Upper lobe of right lung (tissue), 1 donor: ENCODE results near the gene RAB40C. TPM values are rescaled to one million over a fixed set of nuclear protein-coding genes. Genes with fewer than 3 reads are reported as not detected.

Experiments used
- ATAC-seq: fragments of 200-7000 bp; cut with Tn5 transposase; one replicate; pipeline ENCODE4 v1.9.1; 2020; ENCODE audit warnings: mild to moderate bottlenecking, moderate library complexity
- DNase-seq: peaks from one replicate; pipeline ENCODE4 v3.0.0-alpha.2; 2020
- H3K27ac ChIP-seq: fragments of 200-600 bp; one replicate; pipeline ENCODE4 v1.8.0; 2022
- H3K27me3 ChIP-seq: fragments of 200-600 bp; one replicate; pipeline ENCODE4 v1.8.0; 2022; ENCODE audit warnings: mild to moderate bottlenecking
- H3K36me3 ChIP-seq: fragments of 200-600 bp; one replicate; pipeline ENCODE4 v1.8.0; 2022
- H3K4me1 ChIP-seq: fragments of 200-600 bp; one replicate; pipeline ENCODE4 v1.8.0; 2022
- H3K4me3 ChIP-seq: fragments of 200-600 bp; one replicate; pipeline ENCODE4 v1.8.0; 2022; ENCODE audit warnings: mild to moderate bottlenecking
- H3K9me3 ChIP-seq: fragments of 200-600 bp; one replicate; pipeline ENCODE4 v1.8.0; 2022
- CTCF ChIP-seq: fragments of 200-600 bp; IDR thresholded peaks from one replicate; pipeline ENCODE4 v1.8.0; 2022; ENCODE audit warnings: antibody characterized with exemption
- intact Hi-C: fragments of 100-400 bp; cut with DNase I; formaldehyde crosslinking; loops from one replicate; pipeline ENCODE4 v1.11.0; 2022
- total RNA-seq: library from RNA; stranded (reverse); fragmentation: NEBNext Ultra II Directional; extraction: Animal tissue kit (Norgen Biotek cat#: 25700); gene quantifications from one replicate; pipeline ENCODE4 v1.2.1, GENCODE V29; 2021
- donor health status: DM: no; HTN: yes; CAD: no; lungs with severe emphysema.

RAB40C gene
- total RNA-seq, 1 donor from 2014 or later = 47.6 TPM

GRCh38 chr16:546909-547770 lies 42.7 kb upstream of the RAB40C start:
- H3K27ac ChIP-seq = no peak overlapping the region
- H3K9me3 ChIP-seq = no peaks in the 10 kb centered on the region
- no peak overlapping the region for H3K4me3 ChIP-seq
- H3K4me1 ChIP-seq = no peaks in the 10 kb centered on the region
- DNase-seq (peak; percentile 85), ATAC-seq (peak; percentile 80)
- peaks cover 23% of the 10 kb centered on the region for H3K36me3 ChIP-seq
- H3K27me3 ChIP-seq = no peaks in the 10 kb centered on the region
- peak; percentile 37 for TF ChIP-seq CTCF
- intact Hi-C loops = no loop called here

GRCh38 chr16:548586-548985 lies 41.3 kb upstream of the RAB40C start:
- H3K4me1 ChIP-seq = no peaks in the 10 kb centered on the region
- H3K27me3 ChIP-seq = no peaks in the 10 kb centered on the region
- no peak overlapping the region for H3K4me3 ChIP-seq
- peaks cover 31% of the 10 kb centered on the region for H3K36me3 ChIP-seq
- intact Hi-C loops = no loop called here
- H3K27ac ChIP-seq = no peak overlapping the region
- no peak for TF ChIP-seq CTCF
- ATAC-seq = no peak
- DNase-seq = no peak
- H3K9me3 ChIP-seq = no peaks in the 10 kb centered on the region

- DNase-seq (no peak), ATAC-seq (no peak)
- no peaks in the 10 kb centered on the region for H3K27me3 ChIP-seq
- intact Hi-C loops = no loop called here
- no peak for TF ChIP-seq CTCF
- H3K4me1 ChIP-seq = no peaks in the 10 kb centered on the region
- H3K36me3 ChIP-seq = peaks cover 31% of the 10 kb centered on the region
- H3K9me3 ChIP-seq = no peaks in the 10 kb centered on the region
- no peak overlapping the region for H3K27ac ChIP-seq
- H3K4me3 ChIP-seq = no peak overlapping the region
Measured at GRCh38 chr16:549544-550263, 40.2 kb upstream of the RAB40C start.

GRCh38 chr16:551210-551609 lies 38.7 kb upstream of the RAB40C start:
- Histone ChIP-seq H3K27me3 (no peaks in the 10 kb centered on the region), H3K4me3 (no peak overlapping the region), H3K36me3 (peaks cover 31% of the 10 kb centered on the region), H3K27ac (no peak overlapping the region), H3K9me3 (no peaks in the 10 kb centered on the region), H3K4me1 (no peaks in the 10 kb centered on the region)
- ATAC-seq (no peak), DNase-seq (no peak)
- no peak for TF ChIP-seq CTCF
- intact Hi-C loops = no loop called here

- TF ChIP-seq CTCF = no peak
- no peak for ATAC-seq
Measured at GRCh38 chr16:552171-552570, 37.7 kb upstream of the RAB40C start.

More at GRCh38 chr16:552171-552570, 37.7 kb upstream of the RAB40C start:
- H3K4me3 ChIP-seq = no peak overlapping the region
- H3K4me1 ChIP-seq = no peaks in the 10 kb centered on the region
- H3K27me3 ChIP-seq = no peaks in the 10 kb centered on the region
- peaks cover 31% of the 10 kb centered on the region for H3K36me3 ChIP-seq
- intact Hi-C loops = no loop called here
- H3K9me3 ChIP-seq = no peaks in the 10 kb centered on the region
- DNase-seq = no peak
- no peak overlapping the region for H3K27ac ChIP-seq
